HepG2 (cell line): Measurements from ENCODE around the gene FGFR3. TPM values are rescaled to one million over a fixed set of nuclear protein-coding genes. Genes with fewer than 3 reads are reported as not detected.

Experiments
- ATAC-seq: fragments of 200-7000 bp; cut with Tn5 transposase; 3 replicates; pipeline ENCODE4 v1.9.1; 2020; ENCODE audit warnings: mild to moderate bottlenecking, moderate library complexity
- BruUV-seq: library from RNA; stranded (reverse); fragments of 400-500 nt; replicated peaks from 2 replicates; lab custom pipeline; 2021; lab: Mats Ljungman, UMichigan
- CTCF ChIA-PET: fragments of 300-600 bp; formaldehyde crosslinking; extraction: SDS; loops from one replicate; lab custom pipeline; 2021; ENCODE audit warnings: low total read pairs, inconsistent platforms, low intra/inter-chr PET ratio; lab: Yijun Ruan, JAX
- POLR2A ChIA-PET: fragments of 350-600 bp; sonication (Branson Sonifier 250); formaldehyde crosslinking; loops from one replicate; lab custom pipeline; 2020; ENCODE audit warnings: antibody characterized with exemption, inconsistent platforms; lab: Yijun Ruan, JAX
- DNase-seq: peaks from one replicate; pipeline ENCODE4 v3.0.0-alpha.2; 2015; ENCODE audit warnings: low spot score
- FAIRE-seq: peaks from 3 replicates; lab custom pipeline; 2011; peaks lifted over from hg19 to GRCh38; lab: Jason Lieb, UNC
- H2AFZ ChIP-seq: one replicate; pipeline ENCODE4 v1.6.1; 2011; ENCODE audit warnings: low read length, inconsistent platforms
- H3K27ac ChIP-seq: fragments of 300-600 bp; 3 replicates; pipeline ENCODE4 v1.8.0; 2011; ENCODE audit warnings: mixed run types, mild to moderate bottlenecking, mixed read lengths, low read length, inconsistent platforms; ENCODE audit not compliant: insufficient read depth; ENCODE audit errors: extremely low read length
- H3K27me3 ChIP-seq, 2 experiments: fragments of 200-600 bp in 1 of 2; 2 replicates in 1 of 2; 3 replicates in 1 of 2; pipeline versions ENCODE4 v1.6.0 to v1.8.0; 2011; ENCODE audit warnings: low read length in 2 of 2, mild to moderate bottlenecking in 2 of 2, moderate library complexity in 2 of 2, inconsistent platforms in 1 of 2; ENCODE audit not compliant: insufficient read depth in 2 of 2, control insufficient read depth in 1 of 2
- H3K36me3 ChIP-seq, 2 experiments: fragments of 200-600 bp in 1 of 2; replicated peaks in 1 of 2; 2 replicates in 1 of 2; 3 replicates in 1 of 2; pipeline versions ENCODE4 v1.5.1 to v1.8.0; 2011; ENCODE audit warnings: low read length in 2 of 2, inconsistent platforms in 1 of 2; ENCODE audit not compliant: insufficient read depth in 2 of 2, control insufficient read depth in 1 of 2
- H3K4me1 ChIP-seq: 2 replicates; pipeline ENCODE4 v1.5.1; 2012; ENCODE audit warnings: low read length, inconsistent platforms; ENCODE audit not compliant: insufficient read depth
- H3K4me2 ChIP-seq: 2 replicates; pipeline ENCODE4 v1.6.0; 2011; ENCODE audit warnings: low read depth, low read length, inconsistent platforms
- H3K4me3 ChIP-seq, 3 experiments: fragments of 200-600 bp in 1 of 3; sonication (generic), shearing (Covaris generic) in 1 of 3; replicated peaks in 1 of 3; 2 replicates each; pipeline ENCODE4 v1.5.1; 2011 to 2016; ENCODE audit warnings: low read length in 3 of 3, inconsistent platforms in 2 of 3, low read depth in 2 of 3, mild to moderate bottlenecking in 2 of 3, control low read depth in 1 of 3, mixed read lengths in 1 of 3; ENCODE audit not compliant: insufficient read depth in 1 of 3
- H3K79me2 ChIP-seq: one replicate; pipeline ENCODE4 v1.6.1; 2011; ENCODE audit warnings: low read length, inconsistent platforms; ENCODE audit not compliant: insufficient read depth
- H3K9ac ChIP-seq: 2 replicates; pipeline ENCODE4 v1.6.0; 2011; ENCODE audit warnings: mild to moderate bottlenecking, low read depth, low read length, inconsistent platforms; ENCODE audit not compliant: insufficient read depth
- H3K9me3 ChIP-seq: 2 replicates; pipeline ENCODE4 v1.5.1; 2012; ENCODE audit warnings: mild to moderate bottlenecking, low read length
- H4K20me1 ChIP-seq: 2 replicates; pipeline ENCODE4 v1.6.0; 2011; ENCODE audit warnings: inconsistent platforms, mild to moderate bottlenecking, low read length, moderate library complexity; ENCODE audit not compliant: insufficient read depth
- AGO2 ChIP-seq: fragments of 200-400 bp; formaldehyde crosslinking; optimal IDR thresholded peaks from 2 replicates; pipeline ENCODE3; 2017; ENCODE audit warnings: mild to moderate bottlenecking, low read depth, low read length, moderate library complexity
- ARID2 ChIP-seq: sonication (generic); formaldehyde crosslinking; IDR thresholded peaks from 2 replicates; pipeline ENCODE4 v1.8.1; 2022; ENCODE audit warnings: mild to moderate bottlenecking, missing genetic modification reagents, borderline replicate concordance
- NR2C2 ChIP-seq: sonication (generic); formaldehyde crosslinking; IDR thresholded peaks from 2 replicates; pipeline ENCODE4 v1.4.0; 2020; ENCODE audit warnings: missing genetic modification reagents, mild to moderate bottlenecking, moderate library complexity, borderline replicate concordance
- RBFOX2 ChIP-seq: fragments of 200-400 bp; formaldehyde crosslinking; IDR thresholded peaks from 2 replicates; pipeline ENCODE4 v1.6.1; 2017; ENCODE audit warnings: low read depth, mild to moderate bottlenecking, low read length
- TBX2 ChIP-seq: sonication (generic); formaldehyde crosslinking; IDR thresholded peaks from 2 replicates; pipeline ENCODE4 v1.5.0; 2020; ENCODE audit warnings: missing genetic modification reagents, mild to moderate bottlenecking, borderline replicate concordance
- ZNF556 ChIP-seq: sonication (generic); formaldehyde crosslinking; IDR thresholded peaks from 2 replicates; pipeline ENCODE4 v1.4.0; 2020; ENCODE audit warnings: mild to moderate bottlenecking, missing genetic modification reagents, borderline replicate concordance
- ZNF781 ChIP-seq: sonication (generic); formaldehyde crosslinking; IDR thresholded peaks from 2 replicates; pipeline ENCODE4 v1.5.1; 2020; ENCODE audit warnings: borderline replicate concordance, mild to moderate bottlenecking, missing genetic modification reagents; ENCODE audit errors: not compliant biosample characterization
- WGBS: methylation state at CpG from one replicate; pipeline ENCODE4 v1.1.6; 2017; ENCODE audit warnings: low lambda C conversion rate; 5-methylcytosine and 5-hydroxymethylcytosine counted together
- in situ Hi-C: cut with HindIII; loops from 2 replicates; pipeline ENCODE4 v1.10.0; 2017; ENCODE audit warnings: low pct_unique_long_range_greater_than_20kb; ENCODE audit not compliant: extremely low pct_ligation_motif_present
- intact Hi-C: fragments of 100-400 bp; cut with micrococcal nuclease; formaldehyde crosslinking; loops from one replicate; pipeline ENCODE4 v1.10.0; 2022; ENCODE audit not compliant: unreplicated experiment
- polyA plus RNA-seq, 8 experiments: library from polyadenylated mRNA; depleted of rRNA in 3 of 8; stranded (reverse) in 7 of 8; unstranded in 1 of 8; fragments of >200 nt; fragmentation: Illumina TruSeq in 4 of 8; extraction: Trizol in 4 of 8; gene quantifications; 2 replicates each; pipeline versions ENCODE4 v1.2.1 to v1.2.3, GENCODE V29; 2011 to 2016; ENCODE audit warnings: low read depth in 4 of 8, missing spikeins in 1 of 8, mixed read lengths in 1 of 8; ENCODE audit not compliant: insufficient read depth in 1 of 8
- total RNA-seq, 5 experiments: library from RNA; depleted of rRNA; stranded (reverse); fragments of >200 nt; fragmentation: Illumina TruSeq; extraction: Trizol; gene quantifications; 2 replicates each; pipeline ENCODE4 v1.2.3, GENCODE V29; 2016; ENCODE audit warnings: low read depth in 1 of 5
- TF ChIP-seq, protein P1 (sequence below): sonication (generic); formaldehyde crosslinking; IDR thresholded peaks from 2 replicates; pipeline ENCODE4 v1.8.0; 2022; ENCODE audit warnings: mild to moderate bottlenecking, missing genetic modification reagents, moderate library complexity
- TF ChIP-seq, protein P2 (sequence below): IDR thresholded peaks from 2 replicates; pipeline ENCODE4 v1.4.0; 2020; ENCODE audit warnings: mild to moderate bottlenecking, missing genetic modification reagents

FGFR3 gene
- total and polyA plus RNA-seq, 2 of the 13 experiments (the other 11 are each of a cell fraction or from before 2014, with no cell fraction given) = 103 to 109 TPM

DNA sequence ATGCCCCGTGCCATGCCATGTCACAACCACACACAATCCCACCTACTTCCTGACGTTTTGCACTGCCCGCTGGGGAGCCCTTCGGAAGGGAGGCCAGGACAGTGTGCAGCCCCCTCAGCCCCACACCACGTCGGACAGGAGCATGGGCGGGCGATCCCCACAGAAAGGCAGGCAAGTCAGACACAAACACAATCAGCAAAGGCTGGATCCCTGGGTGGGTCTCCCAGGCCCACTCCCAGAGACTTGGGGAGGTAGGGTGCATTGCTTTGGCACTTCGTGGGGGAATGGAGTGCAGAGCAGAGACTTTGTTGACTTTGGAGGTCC, 48.8 kb downstream of the FGFR3 start:
- Histone ChIP-seq H3K4me3 (no peak overlapping the region), H3K9me3 (no peaks in the 10 kb centered on the region), H3K79me2 (peaks cover 10% of the 10 kb centered on the region), H3K4me1 (no peaks in the 10 kb centered on the region), H3K36me3 (peaks cover 34 to 72% of the 10 kb centered on the region in 2 experiments), H3K4me2 (no peak overlapping the region), H2AFZ (no peak overlapping the region), H3K27me3 (no peaks in the 10 kb centered on the region), H3K9ac (no peak overlapping the region), H3K27ac (no peak overlapping the region), H4K20me1 (no peaks in the 10 kb centered on the region; the same call in 1 of the 2 replicates)
- no TSS peak for BruUV-seq
- ChIA-PET POLR2A (no interaction called here), CTCF (no interaction called here)
- TF ChIP-seq, protein P1, sequence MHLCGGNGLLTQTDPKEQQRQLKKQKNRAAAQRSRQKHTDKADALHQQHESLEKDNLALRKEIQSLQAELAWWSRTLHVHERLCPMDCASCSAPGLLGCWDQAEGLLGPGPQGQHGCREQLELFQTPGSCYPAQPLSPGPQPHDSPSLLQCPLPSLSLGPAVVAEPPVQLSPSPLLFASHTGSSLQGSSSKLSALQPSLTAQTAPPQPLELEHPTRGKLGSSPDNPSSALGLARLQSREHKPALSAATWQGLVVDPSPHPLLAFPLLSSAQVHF (CRISPR knock-in tag) = no peak
- TF ChIP-seq ZNF556 (CRISPR knock-in tag) (no peak), AGO2 (peak; percentile 4)
- intact Hi-C loops (no loop called here), in situ Hi-C loops (no loop called here)
- FAIRE-seq = no peak
- DNase-seq = no peak
- ATAC-seq = no peak
- 100% methylated on average over 5 of the region's 9 CpGs for WGBS

DNA sequence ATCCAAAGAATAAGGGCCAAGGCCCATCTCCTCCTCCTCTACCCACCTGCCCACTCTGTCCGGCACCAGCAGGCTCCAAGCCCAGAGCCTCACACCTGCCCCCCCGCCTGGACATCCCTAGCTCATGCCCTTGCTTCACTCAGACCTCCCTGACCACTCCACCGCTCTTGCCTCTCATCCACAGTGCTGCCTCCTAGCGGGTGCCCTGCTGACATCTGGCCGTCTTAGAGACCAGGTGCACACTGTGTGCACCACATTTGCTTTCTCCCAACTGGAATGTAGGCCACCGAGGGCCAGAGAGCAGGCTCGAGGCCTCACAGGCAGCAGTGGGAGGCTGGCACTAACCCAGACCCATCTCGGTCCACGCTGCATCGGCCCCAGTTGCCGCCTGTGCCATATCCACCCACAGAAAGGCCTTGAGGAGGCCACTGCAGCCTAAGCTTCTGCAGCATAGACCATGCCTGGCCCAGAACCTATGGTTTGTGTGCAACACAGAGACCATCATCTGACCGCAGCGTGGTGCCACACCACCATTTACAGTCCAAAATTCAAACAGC, 49.3 kb downstream of the FGFR3 start:
- 100% methylated on average over 11 of the region's 13 CpGs for WGBS
- Histone ChIP-seq H3K9me3 (no peaks in the 10 kb centered on the region), H2AFZ (no peak overlapping the region), H3K27ac (no peak overlapping the region), H3K4me3 (no peak overlapping the region), H3K4me1 (no peaks in the 10 kb centered on the region), H3K27me3 (no peaks in the 10 kb centered on the region), H3K36me3 (peaks cover 34 to 73% of the 10 kb centered on the region in 2 experiments), H3K9ac (no peak overlapping the region), H3K79me2 (peaks cover 10% of the 10 kb centered on the region), H4K20me1 (no peaks in the 10 kb centered on the region; the same call in 1 of the 2 replicates), H3K4me2 (no peak overlapping the region)
- no TSS peak for BruUV-seq
- in situ Hi-C loops (no loop called here), intact Hi-C loops (no loop called here)
- ATAC-seq (peak; percentile 44), DNase-seq (no peak), FAIRE-seq (no peak)
- ChIA-PET POLR2A (no interaction called here), CTCF (no interaction called here)
- no peak for TF ChIP-seq ZNF781 (CRISPR knock-in tag)
- no peak for TF ChIP-seq NR2C2 (CRISPR knock-in tag)
- no peak for TF ChIP-seq RBFOX2
- TF ChIP-seq, protein P2, sequence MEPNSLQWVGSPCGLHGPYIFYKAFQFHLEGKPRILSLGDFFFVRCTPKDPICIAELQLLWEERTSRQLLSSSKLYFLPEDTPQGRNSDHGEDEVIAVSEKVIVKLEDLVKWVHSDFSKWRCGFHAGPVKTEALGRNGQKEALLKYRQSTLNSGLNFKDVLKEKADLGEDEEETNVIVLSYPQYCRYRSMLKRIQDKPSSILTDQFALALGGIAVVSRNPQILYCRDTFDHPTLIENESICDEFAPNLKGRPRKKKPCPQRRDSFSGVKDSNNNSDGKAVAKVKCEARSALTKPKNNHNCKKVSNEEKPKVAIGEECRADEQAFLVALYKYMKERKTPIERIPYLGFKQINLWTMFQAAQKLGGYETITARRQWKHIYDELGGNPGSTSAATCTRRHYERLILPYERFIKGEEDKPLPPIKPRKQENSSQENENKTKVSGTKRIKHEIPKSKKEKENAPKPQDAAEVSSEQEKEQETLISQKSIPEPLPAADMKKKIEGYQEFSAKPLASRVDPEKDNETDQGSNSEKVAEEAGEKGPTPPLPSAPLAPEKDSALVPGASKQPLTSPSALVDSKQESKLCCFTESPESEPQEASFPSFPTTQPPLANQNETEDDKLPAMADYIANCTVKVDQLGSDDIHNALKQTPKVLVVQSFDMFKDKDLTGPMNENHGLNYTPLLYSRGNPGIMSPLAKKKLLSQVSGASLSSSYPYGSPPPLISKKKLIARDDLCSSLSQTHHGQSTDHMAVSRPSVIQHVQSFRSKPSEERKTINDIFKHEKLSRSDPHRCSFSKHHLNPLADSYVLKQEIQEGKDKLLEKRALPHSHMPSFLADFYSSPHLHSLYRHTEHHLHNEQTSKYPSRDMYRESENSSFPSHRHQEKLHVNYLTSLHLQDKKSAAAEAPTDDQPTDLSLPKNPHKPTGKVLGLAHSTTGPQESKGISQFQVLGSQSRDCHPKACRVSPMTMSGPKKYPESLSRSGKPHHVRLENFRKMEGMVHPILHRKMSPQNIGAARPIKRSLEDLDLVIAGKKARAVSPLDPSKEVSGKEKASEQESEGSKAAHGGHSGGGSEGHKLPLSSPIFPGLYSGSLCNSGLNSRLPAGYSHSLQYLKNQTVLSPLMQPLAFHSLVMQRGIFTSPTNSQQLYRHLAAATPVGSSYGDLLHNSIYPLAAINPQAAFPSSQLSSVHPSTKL = no peak
- no peak for TF ChIP-seq TBX2
- no peak for TF ChIP-seq ARID2 (CRISPR knock-in tag)
